Central memory CD8-positive, alpha-beta T cell (primary cell): Measurements from ENCODE around the gene CEPT1.

Source experiments
- ATAC-seq: fragments of 150-1000 bp; cut with Tn5 transposase; replicated peaks from 2 replicates; pipeline ENCODE4 v1.10.0; 2022; ENCODE audit warnings: mild to moderate bottlenecking, moderate FRiP score, moderate number of reproducible peaks; ENCODE audit not compliant: poor library complexity, severe bottlenecking; ENCODE audit errors: extremely low read depth
- DNase-seq, 2 donors: peaks; one replicate each; pipeline ENCODE4 v3.0.0; 2021; ENCODE audit warnings: low spot score in 2 of 2
- H3K27ac Mint-ChIP-seq: one replicate; pipeline ENCODE4 v1.8.0; 2022; ENCODE audit warnings: low read depth, mild to moderate bottlenecking, moderate library complexity, mixed read lengths
- H3K27me3 Mint-ChIP-seq: one replicate; pipeline ENCODE4 v1.8.0; 2022; ENCODE audit warnings: mixed read lengths
- H3K36me3 Mint-ChIP-seq: one replicate; pipeline ENCODE4 v1.8.0; 2022; ENCODE audit warnings: mild to moderate bottlenecking, moderate library complexity, mixed read lengths; ENCODE audit not compliant: insufficient read depth
- H3K4me1 Mint-ChIP-seq: one replicate; pipeline ENCODE4 v1.8.0; 2022; ENCODE audit warnings: mixed read lengths
- H3K4me3 Mint-ChIP-seq: one replicate; pipeline ENCODE4 v1.8.0; 2022; ENCODE audit warnings: mild to moderate bottlenecking, moderate library complexity, mixed read lengths
- H3K9me3 Mint-ChIP-seq: one replicate; pipeline ENCODE4 v1.8.0; 2022; ENCODE audit warnings: mixed read lengths

The CEPT1 gene

DNA sequence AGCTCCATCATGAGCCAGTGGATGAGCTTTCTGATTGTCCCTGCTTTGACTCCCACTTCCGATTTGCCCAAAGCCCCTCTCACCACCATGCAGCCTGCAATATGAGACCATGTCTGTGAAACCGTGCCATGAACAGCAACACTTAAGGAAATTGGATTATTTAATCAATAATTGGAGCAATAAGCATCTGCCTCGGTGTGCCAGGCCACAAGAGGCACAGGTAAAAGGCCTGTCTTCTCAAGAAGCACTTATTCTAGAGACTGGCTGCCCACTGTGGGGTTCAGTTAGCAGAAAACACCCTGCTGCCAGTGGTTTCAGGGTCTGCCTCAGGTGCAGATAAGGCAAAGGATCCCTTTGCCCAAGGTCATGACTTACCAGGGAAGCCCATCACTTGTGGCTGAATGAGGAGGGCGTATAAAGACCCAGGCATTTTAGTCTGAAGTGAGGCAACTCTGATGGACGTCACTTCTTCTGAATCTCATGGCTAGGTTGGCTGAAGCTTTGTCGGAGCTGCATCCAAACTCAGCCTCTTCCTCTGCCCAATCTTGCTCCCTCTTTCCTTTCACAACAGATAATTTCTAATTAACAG lies 80.4 kb downstream of the CEPT1 start:
- Mint-ChIP-seq H3K36me3 (peaks cover 31% of the 10 kb centered on the region), H3K4me3 (peak overlapping the region; percentile 72), H3K27ac (peak overlapping the region; percentile 100)

GRCh38 chr1:111221276-111221632 lies 81.2 kb downstream of the CEPT1 start:
- DNase-seq: no peak
- Mint-ChIP-seq H3K4me3 (peak overlapping the region; percentile 72), H3K27me3 (peaks cover under 1% of the 10 kb centered on the region), H3K4me1 (peaks cover 94% of the 10 kb centered on the region), H3K36me3 (peaks cover 22% of the 10 kb centered on the region), H3K9me3 (peaks cover 5% of the 10 kb centered on the region), H3K27ac (peak overlapping the region; percentile 100)
- no peak for ATAC-seq

More for the DNA sequence above, 80.4 kb downstream of the CEPT1 start:
- no peak for DNase-seq
- Mint-ChIP-seq H3K9me3 (peaks cover 11% of the 10 kb centered on the region), H3K4me1 (peaks cover 94% of the 10 kb centered on the region), H3K27me3 (peaks cover 10% of the 10 kb centered on the region)
- ATAC-seq: no peak

DNA sequence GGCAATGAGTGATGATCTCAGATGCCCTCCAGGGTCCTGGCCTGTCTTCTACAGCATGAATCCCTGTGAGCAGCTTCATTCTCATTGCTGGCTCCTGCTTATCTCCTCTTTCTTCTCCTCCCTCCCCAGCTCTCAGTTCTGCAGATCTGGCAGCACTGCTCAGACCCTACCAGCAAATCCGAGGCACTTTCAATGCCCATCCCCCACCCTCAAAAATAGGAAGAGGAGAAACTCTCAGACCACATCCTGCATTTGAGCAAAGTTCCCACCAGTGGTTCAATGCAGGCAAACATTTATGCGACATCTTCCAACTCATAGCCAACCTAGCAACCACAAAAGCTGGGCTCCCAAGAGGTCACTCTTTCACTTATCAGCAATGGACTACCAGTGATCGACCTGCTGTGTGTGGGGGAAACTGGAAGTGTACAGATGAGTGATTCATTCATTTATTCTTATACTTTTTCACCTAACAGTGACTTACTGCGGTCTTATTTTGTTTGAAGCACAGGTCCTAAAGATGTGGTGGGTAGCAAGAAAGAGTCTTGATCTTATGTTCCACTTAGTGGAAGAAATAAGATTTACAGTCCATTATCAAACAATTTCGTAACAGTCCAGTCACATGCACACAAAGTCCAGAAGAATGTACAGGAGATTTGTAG lies 81.7 kb downstream of the CEPT1 start:
- H3K9me3 Mint-ChIP-seq: peaks cover 5% of the 10 kb centered on the region
- ATAC-seq: peak; percentile 30
- no peaks in the 10 kb centered on the region for H3K27me3 Mint-ChIP-seq
- H3K36me3 Mint-ChIP-seq: peaks cover 20% of the 10 kb centered on the region
- peaks cover 94% of the 10 kb centered on the region for H3K4me1 Mint-ChIP-seq
- H3K27ac Mint-ChIP-seq: peak overlapping the region; percentile 100
- DNase-seq: peak in 1 of 2 donors; percentile 45
- H3K4me3 Mint-ChIP-seq: peak overlapping the region; percentile 72

DNA sequence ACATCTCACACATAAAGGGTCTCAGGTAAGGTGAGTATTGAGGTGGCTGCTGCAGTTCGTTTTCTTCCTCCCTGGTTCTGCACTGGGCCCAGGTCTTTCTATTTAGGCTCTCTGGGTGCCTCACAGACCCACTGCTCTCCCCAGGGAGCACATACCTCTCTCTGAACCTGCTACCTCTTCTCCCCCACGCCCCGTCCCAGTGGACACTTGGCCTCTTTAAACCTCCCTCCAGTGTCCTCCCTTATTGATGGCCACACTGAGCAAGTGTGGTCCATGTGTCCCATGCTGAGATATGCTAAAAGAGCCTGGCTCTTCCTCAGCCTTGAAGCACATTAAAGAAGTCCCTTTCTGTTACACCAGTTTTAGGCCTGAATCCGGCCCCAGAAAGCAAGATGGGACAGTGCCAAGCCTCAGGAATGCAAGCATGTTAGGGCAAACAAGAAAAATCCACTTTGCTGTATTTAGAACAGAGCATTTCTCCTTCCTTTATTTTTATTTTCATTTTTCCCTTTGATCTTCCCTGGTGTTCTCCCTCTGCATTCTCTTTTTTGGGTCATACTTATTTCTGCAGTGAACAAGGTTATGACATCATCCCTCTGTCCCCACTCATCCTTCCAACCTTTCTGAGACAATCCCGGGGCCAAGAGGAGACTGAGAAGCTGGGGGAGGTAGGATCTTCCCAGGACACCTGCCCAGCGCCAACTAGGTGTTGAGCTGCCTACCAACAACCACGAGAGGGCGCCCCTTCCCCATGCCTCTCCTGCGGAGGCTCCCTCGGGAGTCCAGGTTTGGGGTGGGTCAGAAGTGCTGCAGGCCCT lies 82.5 kb downstream of the CEPT1 start:
- Mint-ChIP-seq H3K9me3 (peaks cover 5% of the 10 kb centered on the region), H3K4me3 (peak overlapping the region; percentile 72), H3K27me3 (no peaks in the 10 kb centered on the region), H3K36me3 (peaks cover 21% of the 10 kb centered on the region), H3K4me1 (peaks cover 94% of the 10 kb centered on the region), H3K27ac (peak overlapping the region; percentile 100)
- DNase-seq (peak; percentile 50 to 75), ATAC-seq (no peak)

DNA sequence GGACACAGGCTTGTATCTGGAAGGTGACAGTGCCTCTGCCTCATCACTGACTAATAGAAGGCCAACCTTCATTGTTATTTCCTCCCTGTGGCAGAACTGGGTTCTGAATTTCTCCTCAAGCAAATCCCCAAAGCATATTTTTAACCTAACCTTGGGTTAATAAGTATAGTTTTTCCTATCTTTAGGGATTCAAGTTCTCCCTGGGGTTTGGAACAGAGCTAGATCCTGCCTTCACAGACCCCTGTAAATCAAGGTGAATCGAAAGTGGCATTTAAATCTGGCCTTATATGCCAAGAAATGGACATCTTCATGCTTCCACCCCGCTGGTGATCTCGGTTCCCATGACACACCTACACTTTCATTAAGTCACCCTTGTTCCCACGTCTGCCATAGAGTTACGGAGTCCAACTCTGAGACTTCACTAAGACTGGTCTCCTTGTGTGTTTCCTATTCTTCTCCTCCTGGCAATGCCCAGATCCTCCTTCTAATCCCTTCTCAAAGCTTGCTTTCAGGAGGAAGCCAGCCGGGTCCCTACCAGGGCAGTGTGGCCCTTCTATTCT lies 83.2 kb downstream of the CEPT1 start:
- Mint-ChIP-seq H3K27me3 (no peaks in the 10 kb centered on the region), H3K4me1 (peaks cover 94% of the 10 kb centered on the region), H3K36me3 (peaks cover 20% of the 10 kb centered on the region), H3K9me3 (peaks cover 1% of the 10 kb centered on the region), H3K27ac (peak overlapping the region; percentile 100), H3K4me3 (peak overlapping the region; percentile 72)
- no peak for DNase-seq
- no peak for ATAC-seq

GRCh38 chr1:111225091-111225490 lies 85.1 kb downstream of the CEPT1 start:
- ATAC-seq (no peak), DNase-seq (no peak)
- Mint-ChIP-seq H3K4me3 (peak overlapping the region; percentile 60), H3K4me1 (peaks cover 85% of the 10 kb centered on the region), H3K27ac (peak overlapping the region; percentile 98), H3K9me3 (peaks cover 5% of the 10 kb centered on the region), H3K36me3 (peaks cover 20% of the 10 kb centered on the region), H3K27me3 (no peaks in the 10 kb centered on the region)

DNA sequence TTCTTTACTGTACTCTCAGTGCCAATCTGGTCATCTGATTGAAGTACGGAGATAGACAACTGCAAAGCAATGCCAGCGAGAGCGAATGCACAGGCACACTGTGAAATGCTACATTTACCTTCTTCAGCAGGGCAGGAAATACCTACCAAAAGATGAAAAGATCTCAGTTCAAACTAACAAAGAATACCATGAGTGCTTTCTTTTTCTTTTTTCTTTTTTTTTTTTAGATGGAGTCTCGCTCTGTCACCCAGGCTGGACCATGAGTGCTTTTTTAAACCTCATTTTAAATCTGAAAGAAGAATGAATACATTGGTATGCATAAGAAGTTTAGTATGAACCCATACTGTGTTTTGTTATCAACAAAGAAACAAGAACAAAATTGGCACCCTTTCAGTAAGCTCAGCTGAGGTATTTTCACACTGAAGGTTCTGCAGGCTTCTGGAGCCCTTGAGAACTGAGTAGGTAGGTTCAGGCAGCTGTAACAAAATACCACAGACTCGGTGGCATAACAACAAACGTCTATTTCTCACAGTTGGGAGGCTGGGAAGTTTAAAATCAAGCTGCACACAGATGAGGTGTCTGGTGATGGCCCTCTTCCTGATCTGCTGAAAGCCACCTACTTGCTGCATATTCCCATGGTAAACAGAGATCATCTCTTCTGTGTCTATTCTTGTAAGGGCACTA lies 85.8 kb downstream of the CEPT1 start:
- Mint-ChIP-seq H3K4me3 (peak overlapping the region; percentile 60), H3K36me3 (peaks cover 20% of the 10 kb centered on the region), H3K4me1 (peaks cover 83% of the 10 kb centered on the region), H3K27ac (peak overlapping the region; percentile 98), H3K9me3 (peaks cover 5% of the 10 kb centered on the region), H3K27me3 (no peaks in the 10 kb centered on the region)
- DNase-seq (no peak), ATAC-seq (peak; percentile 55)

DNA sequence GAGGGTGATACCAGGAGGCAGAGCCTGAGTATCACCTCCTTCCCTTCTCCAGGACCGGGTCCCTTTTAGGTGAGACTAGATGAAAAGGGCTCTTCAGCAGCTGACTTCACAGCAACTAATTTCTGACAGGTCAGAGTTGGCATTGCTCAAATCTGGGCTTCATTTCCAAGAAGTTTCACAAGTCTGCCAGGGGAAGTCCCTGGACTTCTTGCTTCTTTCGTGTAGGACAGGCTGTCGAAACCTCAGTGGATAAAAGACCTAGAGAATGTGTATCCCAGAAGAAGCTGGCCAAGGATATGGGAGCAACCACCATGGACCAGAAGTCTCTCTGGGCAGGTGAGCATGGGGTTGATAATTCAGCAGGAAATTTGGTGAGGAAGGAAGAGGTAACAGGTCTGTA lies 87.4 kb downstream of the CEPT1 start, which contains the start of gene CHI3L2:
Gene CHI3L2 (plus strand): TSS at position 280 of the 400 bp plus-strand sequence. CDS start 17 bp downstream, at position 297.
- peaks cover 13% of the 10 kb centered on the region for H3K36me3 Mint-ChIP-seq
- peaks cover 5% of the 10 kb centered on the region for H3K9me3 Mint-ChIP-seq
- H3K27me3 Mint-ChIP-seq: no peaks in the 10 kb centered on the region
- H3K27ac Mint-ChIP-seq: peak within 1 kb of the TSS; percentile 98
- H3K4me1 Mint-ChIP-seq: peaks cover 73% of the 10 kb centered on the region
- ATAC-seq (no peak), DNase-seq (no peak)
- H3K4me3 Mint-ChIP-seq: peak within 1 kb of the TSS; percentile 60

- Mint-ChIP-seq H3K36me3 (peaks cover 12% of the 10 kb centered on the region), H3K27me3 (no peaks in the 10 kb centered on the region), H3K27ac (peak overlapping the region; percentile 98), H3K9me3 (peaks cover 5% of the 10 kb centered on the region), H3K4me1 (peaks cover 66% of the 10 kb centered on the region), H3K4me3 (peak overlapping the region; percentile 60)
- DNase-seq (no peak), ATAC-seq (no peak)
These were observed 88.1 kb downstream of the CEPT1 start for GRCh38 chr1:111227851-111228747.

DNA sequence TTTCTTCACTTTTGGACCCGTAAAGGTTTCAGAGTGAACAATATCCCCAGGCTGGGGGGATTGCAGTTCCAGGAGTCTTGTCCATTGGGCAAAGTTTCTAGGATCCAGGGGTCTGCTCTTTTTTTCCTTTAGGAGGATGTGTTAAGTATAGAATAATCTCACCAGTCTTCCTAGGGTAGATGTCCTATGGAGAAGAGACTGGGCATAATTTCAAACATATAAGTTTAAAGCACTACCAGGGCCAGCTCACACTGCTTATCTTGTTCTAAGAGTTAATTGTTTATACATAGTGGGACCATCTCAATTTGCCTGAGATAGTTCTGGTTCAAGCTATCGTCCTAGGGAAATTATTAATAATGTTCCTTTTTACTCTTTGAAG lies 88.7 kb downstream of the CEPT1 start:
- Mint-ChIP-seq H3K4me3 (peak overlapping the region; percentile 11), H3K27ac (peak overlapping the region; percentile 79), H3K9me3 (peaks cover 5% of the 10 kb centered on the region), H3K4me1 (peaks cover 60% of the 10 kb centered on the region), H3K27me3 (no peaks in the 10 kb centered on the region), H3K36me3 (peaks cover 12% of the 10 kb centered on the region)
- DNase-seq: no peak
- ATAC-seq: no peak

DNA sequence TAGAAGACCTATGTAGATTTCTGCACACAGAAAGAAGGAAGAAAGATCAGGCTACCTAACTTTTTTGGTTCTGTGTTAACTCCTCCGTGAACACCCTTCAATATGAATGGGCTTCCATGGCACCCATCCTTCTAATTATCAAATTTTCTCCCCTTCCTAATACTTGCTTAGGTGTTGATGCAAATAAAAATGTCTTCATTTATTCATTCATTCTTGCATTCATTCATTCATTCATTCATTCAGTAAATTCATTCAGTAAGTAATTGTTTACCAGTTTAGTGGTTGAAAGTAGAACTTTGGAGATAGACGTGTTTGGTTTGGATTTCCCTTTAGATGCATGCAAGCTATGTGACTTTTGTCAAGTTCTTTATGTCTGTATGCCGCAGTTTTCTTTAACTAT lies 92.1 kb downstream of the CEPT1 start:
- H3K4me3 Mint-ChIP-seq: no peak overlapping the region
- no peak for DNase-seq
- peaks cover 10% of the 10 kb centered on the region for H3K36me3 Mint-ChIP-seq
- ATAC-seq: no peak
- no peak overlapping the region for H3K27ac Mint-ChIP-seq
- peaks cover 37% of the 10 kb centered on the region for H3K4me1 Mint-ChIP-seq
- H3K27me3 Mint-ChIP-seq: no peaks in the 10 kb centered on the region
- H3K9me3 Mint-ChIP-seq: peaks cover 5% of the 10 kb centered on the region
